Esophagus muscularis mucosa (tissue), 3 donors: ENCODE measurements around the gene ADGRB2.

Experiments used
- CTCF ChIP-seq, 3 experiments: fragments of 200-600 bp in 2 of 3; fragments of 450-650 bp in 1 of 3; sonication (generic) in 2 of 3; IDR thresholded peaks; one replicate each; pipeline ENCODE4 v1.5.1; 2017 to 2019; ENCODE audit warnings: antibody characterized with exemption in 3 of 3, mild to moderate bottlenecking in 2 of 3, moderate library complexity in 1 of 3
- EP300 ChIP-seq: sonication (generic); formaldehyde crosslinking; IDR thresholded peaks from one replicate; pipeline ENCODE4 v1.6.1; 2017; ENCODE audit warnings: antibody characterized with exemption

- TF ChIP-seq CTCF (IDR thresholded peaks at IDR 0.05) = no peak
- no peak for TF ChIP-seq EP300
These were observed 45.7 kb downstream of the ADGRB2 start for GRCh38 chr1:31718327-31718897.
